ENCODE data around the gene IMP4. TPM values are rescaled to one million over a fixed set of nuclear protein-coding genes. Genes with fewer than 3 reads are reported as not detected.

IMP4 gene
- total and polyA plus RNA-seq, 2 of the 8 experiments (the other 6 are each of a cell fraction or from before 2014, with no cell fraction given) = 96.8 to 194 TPM

GRCh38 chr2:130381619-130382018, 38.9 kb downstream of the IMP4 start:
- FAIRE-seq = no peak
- H2BK15ac ChIP-seq (ENCODE audit: low read length) = no peak overlapping the region
- no peak overlapping the region for H3K56ac ChIP-seq (replicated peaks; ENCODE audit: insufficient read length, low read depth, low read length)
- no peak overlapping the region for H3K14ac ChIP-seq (ENCODE audit: insufficient read length)
- no peak for DNase-seq (ENCODE audit: low read depth in 1 of 2, low spot score in 2 of 2)
- no peak overlapping the region for H3K18ac ChIP-seq (ENCODE audit: extremely low read depth, low read length)
- H3K79me1 ChIP-seq (ENCODE audit: low read depth, low read length) = no peaks in the 10 kb centered on the region
- no peaks in the 10 kb centered on the region for H3K9me3 ChIP-seq (ENCODE audit: insufficient read depth in 2 of 2, low read depth in 1 of 2, low read length in 1 of 2)
- ChIA-PET CTCF (ENCODE audit: partially characterized antibody) (interaction anchor here (1.0 to 1.5 kb wide), 2 partner anchors 9 to 12 kb away, joined by 4 read pairs; no protein-coding TSS in a partner anchor), POLR2A (ENCODE audit: partially characterized antibody) (no interaction called here)
- H2BK5ac ChIP-seq (ENCODE audit: low read depth, low read length) = no peak overlapping the region
- H3K27me3 ChIP-seq (replicated peaks in 1 of 4; ENCODE audit: control insufficient read depth in 3 of 4, extremely low read depth in 1 of 4, insufficient read depth in 3 of 4, low read length in 3 of 4) = no peaks in the 10 kb centered on the region
- no peaks in the 10 kb centered on the region for H3K4me1 ChIP-seq (replicated peaks in 1 of 4; ENCODE audit: control insufficient read depth in 3 of 4, insufficient read depth in 4 of 4, low read length in 3 of 4)
- no peak overlapping the region for H2AFZ ChIP-seq (ENCODE audit: low read length)
- H3K27ac ChIP-seq (ENCODE audit: low read depth, low read length) = no peak overlapping the region
- no peaks in the 10 kb centered on the region for H3K36me3 ChIP-seq (ENCODE audit: control insufficient read depth in 2 of 4, insufficient read depth in 4 of 4, low read length in 3 of 4)
- no peak overlapping the region for H4K5ac ChIP-seq (ENCODE audit: insufficient read length, low read depth, low read length)
- no peak for TF ChIP-seq KDM5A (IDR thresholded peaks at IDR 0.05; ENCODE audit: low read length)
- no peak for TF ChIP-seq E2F6 (IDR thresholded peaks at IDR 0.05)
- no peak for TF ChIP-seq RBBP5 (IDR thresholded peaks at IDR 0.05; ENCODE audit: borderline replicate concordance, low read depth, low read length)
- TF ChIP-seq SP2 (IDR thresholded peaks at IDR 0.05; ENCODE audit: low read length) = no peak
- TF ChIP-seq RXRA (IDR thresholded peaks at IDR 0.05; ENCODE audit: insufficient read depth, low read depth, low read length) = no peak
- no peak for TF ChIP-seq NRF1 (IDR thresholded peaks at IDR 0.05; ENCODE audit: low read depth, low read length)
- no peak for TF ChIP-seq NANOG (IDR thresholded peaks at IDR 0.05; ENCODE audit: insufficient read depth, low read depth, low read length, poor library complexity, severe bottlenecking)
- TF ChIP-seq RFX5 (IDR thresholded peaks at IDR 0.05; ENCODE audit: borderline replicate concordance, low read depth, low read length) = no peak
- no peak for TF ChIP-seq ATF2 (IDR thresholded peaks at IDR 0.05; ENCODE audit: low read length)
- H4K20me1 ChIP-seq (replicated peaks in 1 of 2; ENCODE audit: control insufficient read depth in 1 of 2, insufficient read depth in 2 of 2, low read length in 2 of 2) = peaks cover 0 to 5% of the 10 kb centered on the region in 2 experiments
- H3K23me2 ChIP-seq (ENCODE audit: low read depth, low read length) = no peaks in the 10 kb centered on the region
- no peak overlapping the region for H3K4ac ChIP-seq (replicated peaks; ENCODE audit: insufficient read length, low read depth, low read length)
- H3K4me3 ChIP-seq (ENCODE audit: extremely low read depth in 1 of 4, insufficient read depth in 2 of 4, low read depth in 3 of 4, low read length in 4 of 4) = no peak overlapping the region
- H3K4me2 ChIP-seq (ENCODE audit: insufficient read depth in 1 of 2, low read depth in 2 of 2, low read length in 2 of 2) = no peak overlapping the region
- H2BK12ac ChIP-seq (ENCODE audit: low read depth, low read length) = no peak overlapping the region
- no peak overlapping the region for H2BK120ac ChIP-seq (replicated peaks; ENCODE audit: low read depth, low read length)
- no peak overlapping the region for H3K23ac ChIP-seq (ENCODE audit: insufficient read length)
- H4K8ac ChIP-seq (ENCODE audit: extremely low read depth, insufficient read depth, low read length) = no peak overlapping the region
- WGBS, 2 experiments (ENCODE audit: extremely low coverage in 1 of 2, insufficient coverage in 1 of 2, insufficient read length in 1 of 2, insufficient replicate concordance in 2 of 2, low coverage in 1 of 2, low lambda C conversion rate in 2 of 2, missing lambda C conversion rate in 1 of 2) = 88% methylated on average over 4 of the region's 4 CpGs; no CpG with 5 or more reads in 1 of the 2 experiments
- H4K91ac ChIP-seq (replicated peaks; ENCODE audit: insufficient read length, low read length) = no peak overlapping the region
- H3K9ac ChIP-seq (replicated peaks in 1 of 4; ENCODE audit: extremely low read depth in 1 of 4, low read depth in 3 of 4, low read length in 3 of 4) = no peak overlapping the region
- H2AK5ac ChIP-seq (ENCODE audit: low read depth, low read length) = no peak overlapping the region
- no peaks in the 10 kb centered on the region for H3K79me2 ChIP-seq (ENCODE audit: control insufficient read depth in 1 of 2, insufficient read depth in 2 of 2, low read length in 2 of 2)
- H2BK20ac ChIP-seq (ENCODE audit: low read length) = no peak overlapping the region

Data from H1 (cell line).